Measurements from ENCODE around the gene NINL. TPM values are rescaled to one million over a fixed set of nuclear protein-coding genes. Genes with fewer than 3 reads are reported as not detected.

The NINL gene
- total and polyA plus RNA-seq, 2 experiments from 2014 or later: 23.2 to 24.5 TPM

DNA sequence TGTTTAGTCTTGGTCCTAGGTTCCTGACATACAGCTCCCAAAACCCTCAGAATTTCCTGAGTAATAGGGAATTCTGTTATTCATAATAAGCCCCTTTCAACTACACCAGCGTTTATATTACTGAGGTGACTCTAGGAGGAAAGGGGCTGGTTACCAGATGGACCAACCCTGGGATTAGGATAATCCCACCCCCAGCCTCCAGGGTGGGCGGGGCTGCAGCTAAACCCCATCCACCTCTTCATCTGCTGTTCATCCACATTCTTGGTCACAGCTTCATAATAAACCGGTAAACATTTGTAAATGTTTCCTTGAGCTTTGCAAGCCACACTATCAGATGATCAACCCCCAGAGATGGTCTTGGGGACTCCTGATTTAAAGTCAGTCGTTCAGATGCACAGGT is 38.3 kb downstream of the NINL start:
- no peak overlapping the region for H3K27ac ChIP-seq
- H3K27me3 ChIP-seq: no peaks in the 10 kb centered on the region
- peaks cover 13% of the 10 kb centered on the region for H4K20me1 ChIP-seq (ENCODE audit: insufficient read depth, poor library complexity, severe bottlenecking)
- no peak overlapping the region for H3K4me2 ChIP-seq
- TF ChIP-seq EZH2phosphoT487 (IDR thresholded peaks at IDR 0.05; ENCODE audit: low read depth, severe bottlenecking, unreplicated experiment) (no peak), EZH2 (IDR thresholded peaks at IDR 0.05; ENCODE audit: borderline replicate concordance) (no peak)
- TF ChIP-seq, protein P1, sequence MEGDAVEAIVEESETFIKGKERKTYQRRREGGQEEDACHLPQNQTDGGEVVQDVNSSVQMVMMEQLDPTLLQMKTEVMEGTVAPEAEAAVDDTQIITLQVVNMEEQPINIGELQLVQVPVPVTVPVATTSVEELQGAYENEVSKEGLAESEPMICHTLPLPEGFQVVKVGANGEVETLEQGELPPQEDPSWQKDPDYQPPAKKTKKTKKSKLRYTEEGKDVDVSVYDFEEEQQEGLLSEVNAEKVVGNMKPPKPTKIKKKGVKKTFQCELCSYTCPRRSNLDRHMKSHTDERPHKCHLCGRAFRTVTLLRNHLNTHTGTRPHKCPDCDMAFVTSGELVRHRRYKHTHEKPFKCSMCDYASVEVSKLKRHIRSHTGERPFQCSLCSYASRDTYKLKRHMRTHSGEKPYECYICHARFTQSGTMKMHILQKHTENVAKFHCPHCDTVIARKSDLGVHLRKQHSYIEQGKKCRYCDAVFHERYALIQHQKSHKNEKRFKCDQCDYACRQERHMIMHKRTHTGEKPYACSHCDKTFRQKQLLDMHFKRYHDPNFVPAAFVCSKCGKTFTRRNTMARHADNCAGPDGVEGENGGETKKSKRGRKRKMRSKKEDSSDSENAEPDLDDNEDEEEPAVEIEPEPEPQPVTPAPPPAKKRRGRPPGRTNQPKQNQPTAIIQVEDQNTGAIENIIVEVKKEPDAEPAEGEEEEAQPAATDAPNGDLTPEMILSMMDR (IDR thresholded peaks at IDR 0.05; ENCODE audit: poor library complexity): no peak
- H3K9me3 ChIP-seq (ENCODE audit: low read depth): no peaks in the 10 kb centered on the region
- WGBS (ENCODE audit: low lambda C conversion rate, missing lambda C conversion rate): 69% methylated on average over 4 of the region's 4 CpGs
- no peak overlapping the region for H2AFZ ChIP-seq
- peaks cover 66% of the 10 kb centered on the region for H3K4me1 ChIP-seq (ENCODE audit: insufficient read depth)
- DNase-seq (ENCODE audit: low spot score): no peak
- no peaks in the 10 kb centered on the region for H3K36me3 ChIP-seq (replicated peaks; ENCODE audit: insufficient read depth, low read depth)
- H3K79me2 ChIP-seq: peaks cover 66% of the 10 kb centered on the region
- H3K9me2 ChIP-seq (replicated peaks; ENCODE audit: insufficient read depth): no peaks in the 10 kb centered on the region
- H3K4me3 ChIP-seq: no peak overlapping the region

- TF ChIP-seq EZH2phosphoT487 (IDR thresholded peaks at IDR 0.05; ENCODE audit: low read depth, severe bottlenecking, unreplicated experiment): no peak
- TF ChIP-seq EZH2 (IDR thresholded peaks at IDR 0.05; ENCODE audit: borderline replicate concordance): no peak
- TF ChIP-seq, protein P1 (IDR thresholded peaks at IDR 0.05; ENCODE audit: poor library complexity): no peak
- Histone ChIP-seq H2AFZ (no peak overlapping the region), H3K36me3 (replicated peaks; ENCODE audit: insufficient read depth, low read depth) (no peaks in the 10 kb centered on the region), H3K4me3 (no peak overlapping the region), H4K20me1 (ENCODE audit: insufficient read depth, poor library complexity, severe bottlenecking) (peaks cover 9% of the 10 kb centered on the region), H3K79me2 (peaks cover 68% of the 10 kb centered on the region), H3K27ac (peak overlapping the region; percentile 0), H3K27me3 (no peaks in the 10 kb centered on the region), H3K4me1 (ENCODE audit: insufficient read depth) (peaks cover 65% of the 10 kb centered on the region), H3K9me3 (ENCODE audit: low read depth) (no peaks in the 10 kb centered on the region), H3K4me2 (no peak overlapping the region), H3K9me2 (replicated peaks; ENCODE audit: insufficient read depth) (no peaks in the 10 kb centered on the region)
- DNase-seq (ENCODE audit: low spot score): no peak
- WGBS (ENCODE audit: low lambda C conversion rate, missing lambda C conversion rate): 71% methylated on average over 4 of the region's 4 CpGs
These were observed 39.3 kb downstream of the NINL start for GRCh38 chr20:25546048-25546447.

DNA sequence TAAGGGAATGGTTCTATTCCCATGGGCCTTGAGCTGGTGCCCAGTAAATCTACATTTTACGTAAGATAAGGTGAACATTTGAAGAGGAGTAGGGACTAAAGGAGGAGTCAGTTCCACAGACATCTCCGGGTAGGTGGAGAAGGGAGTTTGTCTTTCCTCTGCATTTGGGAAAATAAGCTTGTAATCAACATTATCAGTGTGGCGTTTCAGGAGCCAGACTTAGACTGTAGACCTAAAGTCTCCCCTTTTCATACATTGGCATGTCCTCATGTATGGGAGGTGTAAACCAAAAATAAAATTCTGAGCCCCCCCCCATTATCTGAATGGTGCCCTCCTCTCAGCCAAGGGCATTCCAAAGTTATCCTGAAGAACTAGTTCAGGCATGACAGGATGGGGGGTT is 40.2 kb downstream of the NINL start:
- WGBS (ENCODE audit: low lambda C conversion rate, missing lambda C conversion rate): 61% methylated on average over 3 of the region's 3 CpGs
- no peak for DNase-seq (ENCODE audit: low spot score)
- H3K27me3 ChIP-seq: no peaks in the 10 kb centered on the region
- no peak for TF ChIP-seq EZH2phosphoT487 (IDR thresholded peaks at IDR 0.05; ENCODE audit: low read depth, severe bottlenecking, unreplicated experiment)
- TF ChIP-seq, protein P1 (IDR thresholded peaks at IDR 0.05; ENCODE audit: poor library complexity): no peak
- TF ChIP-seq EZH2 (IDR thresholded peaks at IDR 0.05; ENCODE audit: borderline replicate concordance): no peak
- no peaks in the 10 kb centered on the region for H3K36me3 ChIP-seq (replicated peaks; ENCODE audit: insufficient read depth, low read depth)
- no peaks in the 10 kb centered on the region for H3K9me3 ChIP-seq (ENCODE audit: low read depth)
- H3K4me1 ChIP-seq (ENCODE audit: insufficient read depth): peaks cover 61% of the 10 kb centered on the region
- peak overlapping the region; percentile 0 for H3K27ac ChIP-seq
- no peak overlapping the region for H3K4me3 ChIP-seq
- peaks cover 76% of the 10 kb centered on the region for H3K79me2 ChIP-seq
- H2AFZ ChIP-seq: no peak overlapping the region
- no peaks in the 10 kb centered on the region for H3K9me2 ChIP-seq (replicated peaks; ENCODE audit: insufficient read depth)
- no peak overlapping the region for H3K4me2 ChIP-seq
- H4K20me1 ChIP-seq (ENCODE audit: insufficient read depth, poor library complexity, severe bottlenecking): peaks cover 10% of the 10 kb centered on the region

GRCh38 chr20:25544734-25545133 is 40.6 kb downstream of the NINL start:
- H3K4me3 ChIP-seq: no peak overlapping the region
- WGBS (ENCODE audit: low lambda C conversion rate, missing lambda C conversion rate): 57% methylated on average over 1 of the region's 1 CpG
- H3K4me1 ChIP-seq (ENCODE audit: insufficient read depth): peaks cover 59% of the 10 kb centered on the region
- peaks cover 8% of the 10 kb centered on the region for H4K20me1 ChIP-seq (ENCODE audit: insufficient read depth, poor library complexity, severe bottlenecking)
- no peaks in the 10 kb centered on the region for H3K36me3 ChIP-seq (replicated peaks; ENCODE audit: insufficient read depth, low read depth)
- no peaks in the 10 kb centered on the region for H3K9me2 ChIP-seq (replicated peaks; ENCODE audit: insufficient read depth)
- peak overlapping the region; percentile 57 for H3K27ac ChIP-seq
- H3K4me2 ChIP-seq: no peak overlapping the region
- no peak for DNase-seq (ENCODE audit: low spot score)
- no peaks in the 10 kb centered on the region for H3K27me3 ChIP-seq
- no peak overlapping the region for H2AFZ ChIP-seq
- H3K9me3 ChIP-seq (ENCODE audit: low read depth): no peaks in the 10 kb centered on the region
- TF ChIP-seq, protein P1 (IDR thresholded peaks at IDR 0.05; ENCODE audit: poor library complexity): no peak
- no peak for TF ChIP-seq EZH2 (IDR thresholded peaks at IDR 0.05; ENCODE audit: borderline replicate concordance)
- TF ChIP-seq EZH2phosphoT487 (IDR thresholded peaks at IDR 0.05; ENCODE audit: low read depth, severe bottlenecking, unreplicated experiment): no peak
- H3K79me2 ChIP-seq: peaks cover 80% of the 10 kb centered on the region
